Thoracic aorta (tissue), 2 donors: Measurements from ENCODE around the gene CREB3L4. TPM values are rescaled to one million over a fixed set of nuclear protein-coding genes. Genes with fewer than 3 reads are reported as not detected.
A peak's percentile ranks its signal among the peaks of the same experiment; 100 is the strongest.

Experiments
- ATAC-seq: fragments of 150-250 bp; one replicate; pipeline ENCODE4 v1.8.0; 2017; ENCODE audit warnings: low read depth; ENCODE audit not compliant: insufficient number of reproducible peaks, low FRiP score
- DNase-seq: peaks from one replicate; pipeline ENCODE4 v3.0.0-alpha.2; 2020; ENCODE audit warnings: low spot score
- H3K27ac ChIP-seq, 2 donors: fragments of 200-600 bp; sonication (generic); 1 replicate in 1 of 2; 2 replicates in 1 of 2; pipeline ENCODE4 v1.5.1; 2016; ENCODE audit warnings: mild to moderate bottlenecking in 2 of 2, moderate library complexity in 2 of 2
- H3K27me3 ChIP-seq: fragments of 200-600 bp; sonication (generic); replicated peaks from 2 replicates; pipeline ENCODE4 v1.6.0; 2016; ENCODE audit warnings: mild to moderate bottlenecking; ENCODE audit not compliant: insufficient read depth
- H3K36me3 ChIP-seq: fragments of 200-600 bp; sonication (generic); one replicate; pipeline ENCODE4 v1.5.1; 2016
- H3K4me1 ChIP-seq, 2 donors: fragments of 200-600 bp; sonication (generic); 1 replicate in 1 of 2; 2 replicates in 1 of 2; pipeline versions ENCODE4 v1.5.1 to v1.6.0; 2016; ENCODE audit warnings: low read depth in 2 of 2, mild to moderate bottlenecking in 1 of 2; ENCODE audit not compliant: control insufficient read depth in 1 of 2
- H3K4me3 ChIP-seq: fragments of 200-600 bp; sonication (generic); 2 replicates; pipeline ENCODE4 v1.5.1; 2016; ENCODE audit warnings: mild to moderate bottlenecking
- H3K9me3 ChIP-seq: fragments of 200-600 bp; sonication (generic); 2 replicates; pipeline ENCODE4 v1.5.1; 2016
- CTCF ChIP-seq: fragments of 200-600 bp; sonication (generic); IDR thresholded peaks from one replicate; pipeline ENCODE4 v1.5.1; 2019; ENCODE audit warnings: antibody characterized with exemption
- total RNA-seq, 2 donors: library from RNA; depleted of rRNA; stranded (reverse); fragments of >200 nt; gene quantifications; one replicate each; pipeline versions ENCODE4 v1.1.0 to v1.2.3, GENCODE V29; 2016

CREB3L4 gene
- total RNA-seq: 10 to 100 TPM in 1 of 2 donors, 1 to 10 TPM in 1; 3.2 to 11.1 TPM

GRCh38 chr1:153967107-153967999, at the start of gene CREB3L4:
Gene CREB3L4, plus strand, starts transcription at chr1:153967902. Its CDS starts 624 bp downstream, at chr1:153968526.
- H3K36me3 ChIP-seq: no peaks in the 10 kb centered on the region
- H3K27ac ChIP-seq: peak within 1 kb of the TSS; percentile 84 to 92
- peak within 1 kb of the TSS; percentile 85 for H3K4me3 ChIP-seq
- ATAC-seq: peak; percentile 58
- no peaks in the 10 kb centered on the region for H3K27me3 ChIP-seq
- peak; percentile 19 for TF ChIP-seq CTCF
- H3K4me1 ChIP-seq: peaks cover 23 to 38% of the 10 kb centered on the region in 2 donors
- peak; percentile 71 for DNase-seq
- H3K9me3 ChIP-seq: no peaks in the 10 kb centered on the region

- no peak for ATAC-seq
- H3K4me1 ChIP-seq: peaks cover 31 to 34% of the 10 kb centered on the region in 2 donors
- H3K4me3 ChIP-seq: peak overlapping the region; percentile 76
- no peaks in the 10 kb centered on the region for H3K27me3 ChIP-seq
- no peak for DNase-seq
- H3K9me3 ChIP-seq: no peaks in the 10 kb centered on the region
- TF ChIP-seq CTCF: peak; percentile 20
- no peaks in the 10 kb centered on the region for H3K36me3 ChIP-seq
- no peak overlapping the region for H3K27ac ChIP-seq
Observed at GRCh38 chr1:153919876-153920852, 47.5 kb upstream of the CREB3L4 start.

GRCh38 chr1:153921080-153921802, 46.5 kb upstream of the CREB3L4 start:
- Histone ChIP-seq H3K4me1 (peaks cover 31 to 34% of the 10 kb centered on the region in 2 donors), H3K27ac (peak overlapping the region in 1 of 2 donors; percentile 81), H3K9me3 (no peaks in the 10 kb centered on the region), H3K4me3 (peak overlapping the region; percentile 76), H3K27me3 (no peaks in the 10 kb centered on the region), H3K36me3 (no peaks in the 10 kb centered on the region)
- ATAC-seq: no peak
- DNase-seq: no peak
- TF ChIP-seq CTCF: no peak

- ATAC-seq: no peak
- no peaks in the 10 kb centered on the region for H3K9me3 ChIP-seq
- no peak for DNase-seq
- no peaks in the 10 kb centered on the region for H3K27me3 ChIP-seq
- peak overlapping the region; percentile 81 to 87 for H3K27ac ChIP-seq
- H3K36me3 ChIP-seq: no peaks in the 10 kb centered on the region
- peaks cover 31 to 34% of the 10 kb centered on the region in 2 donors for H3K4me1 ChIP-seq
- H3K4me3 ChIP-seq: peak overlapping the region; percentile 76
- no peak for TF ChIP-seq CTCF
Observed at GRCh38 chr1:153921803-153922075, 46.0 kb upstream of the CREB3L4 start.
